ENCODE results near the gene PSME4. TPM values are rescaled to one million over a fixed set of nuclear protein-coding genes. Genes with fewer than 3 reads are reported as not detected.

PSME4 gene
- total RNA-seq, 4 donors from 2014 or later: 28.5 to 44.8 (median 32.4) TPM

GRCh38 chr2:53945538-53945937 is 25.3 kb downstream of the PSME4 start:
- Histone ChIP-seq H3K4me3 (no peak overlapping the region), H3K4me1 (peaks cover 0 to 39% (median 5%) of the 10 kb centered on the region in 4 donors), H3K36me3 (peaks cover 0 to 24% (median 6%) of the 10 kb centered on the region in 4 donors), H3K9me3 (no peaks in the 10 kb centered on the region), H3K27me3 (no peaks in the 10 kb centered on the region), H3K27ac (no peak overlapping the region)
- TF ChIP-seq POLR2A (IDR thresholded peaks at IDR 0.05) (no peak), CTCF (IDR thresholded peaks at IDR 0.05) (no peak), POLR2AphosphoS5 (IDR thresholded peaks at IDR 0.05) (no peak), EP300 (IDR thresholded peaks at IDR 0.05; ENCODE audit: low read depth) (no peak)
- intact Hi-C loops (cut with DNase I; ENCODE audit: low total_unique reads) (no loop called here), in situ Hi-C loops (cut with MboI; ENCODE audit: low pct_ligation_motif_present in 1 of 4, low pct_unique_long_range_greater_than_20kb in 1 of 4, low sequenced_read_pairs in 3 of 4) (no loop called here)
- 83 to 87% methylated on average over 1 of the region's 1 CpG for WGBS, 2 donors (ENCODE audit: low coverage in 1 of 2)
- no peak for DNase-seq

DNA sequence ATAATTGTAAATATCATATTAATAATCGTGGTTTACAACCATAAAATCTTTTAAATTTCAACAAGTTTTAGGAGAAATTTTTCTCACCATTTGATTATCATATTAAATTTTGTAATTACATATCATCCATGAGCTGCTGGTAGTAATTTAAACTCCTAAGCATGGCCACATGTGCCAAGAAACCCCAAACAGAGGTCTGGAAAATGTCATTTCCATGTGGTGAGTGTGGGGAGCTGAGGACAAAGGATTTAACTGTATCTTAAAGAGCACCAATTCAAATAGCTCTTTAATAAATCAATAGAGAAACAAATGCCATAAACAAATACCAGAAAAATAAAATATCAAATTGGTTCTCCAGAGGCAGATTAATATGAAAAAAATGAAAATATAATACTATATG is 26.3 kb downstream of the PSME4 start:
- 93 to 94% methylated on average over 1 of the region's 1 CpG for WGBS, 2 donors (ENCODE audit: low coverage in 1 of 2)
- DNase-seq: no peak
- in situ Hi-C loops (cut with MboI; ENCODE audit: low pct_ligation_motif_present in 1 of 4, low pct_unique_long_range_greater_than_20kb in 1 of 4, low sequenced_read_pairs in 3 of 4) (no loop called here), intact Hi-C loops (cut with DNase I; ENCODE audit: low total_unique reads) (no loop called here)
- H3K4me1 ChIP-seq: peaks cover 0 to 32% (median 5%) of the 10 kb centered on the region in 4 donors
- peaks cover 0 to 24% (median 6%) of the 10 kb centered on the region in 4 donors for H3K36me3 ChIP-seq
- no peak overlapping the region for H3K4me3 ChIP-seq
- no peaks in the 10 kb centered on the region for H3K27me3 ChIP-seq
- H3K27ac ChIP-seq: no peak overlapping the region
- no peaks in the 10 kb centered on the region for H3K9me3 ChIP-seq
- TF ChIP-seq POLR2AphosphoS5 (IDR thresholded peaks at IDR 0.05): no peak

DNA sequence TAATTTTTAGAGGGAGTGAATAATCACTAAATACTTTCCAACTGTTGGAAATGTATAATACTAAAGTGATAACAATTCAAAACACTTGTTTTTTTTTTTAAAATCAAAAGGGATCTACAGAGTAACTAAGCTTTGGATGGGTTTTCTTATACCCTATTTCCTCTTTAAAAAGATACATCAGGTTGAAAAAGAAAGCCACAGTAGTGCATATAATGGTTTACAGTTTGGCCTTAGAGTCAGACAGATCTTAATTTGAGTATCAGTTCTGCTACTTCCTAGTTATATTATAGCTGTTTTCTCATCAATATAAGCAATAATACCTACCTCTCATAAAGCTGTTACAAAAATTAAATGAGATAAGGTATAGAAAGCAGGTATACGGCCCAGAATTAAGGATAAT is 28.5 kb downstream of the PSME4 start:
- in situ Hi-C loops (cut with MboI; ENCODE audit: low pct_ligation_motif_present in 1 of 4, low pct_unique_long_range_greater_than_20kb in 1 of 4, low sequenced_read_pairs in 3 of 4) (no loop called here), intact Hi-C loops (cut with DNase I; ENCODE audit: low total_unique reads) (no loop called here)
- Histone ChIP-seq H3K36me3 (peaks cover 0 to 14% (median 5%) of the 10 kb centered on the region in 4 donors), H3K4me1 (peaks cover 0 to 27% (median 5%) of the 10 kb centered on the region in 4 donors), H3K27me3 (no peaks in the 10 kb centered on the region), H3K4me3 (no peak overlapping the region), H3K9me3 (no peaks in the 10 kb centered on the region), H3K27ac (no peak overlapping the region)
- DNase-seq: no peak
- TF ChIP-seq EP300 (IDR thresholded peaks at IDR 0.05; ENCODE audit: low read depth) (no peak), CTCF (IDR thresholded peaks at IDR 0.05) (no peak), POLR2AphosphoS5 (IDR thresholded peaks at IDR 0.05) (no peak), POLR2A (IDR thresholded peaks at IDR 0.05) (no peak)
- 71 to 75% methylated on average over 1 of the region's 1 CpG for WGBS, 2 donors (ENCODE audit: low coverage in 1 of 2)

DNA sequence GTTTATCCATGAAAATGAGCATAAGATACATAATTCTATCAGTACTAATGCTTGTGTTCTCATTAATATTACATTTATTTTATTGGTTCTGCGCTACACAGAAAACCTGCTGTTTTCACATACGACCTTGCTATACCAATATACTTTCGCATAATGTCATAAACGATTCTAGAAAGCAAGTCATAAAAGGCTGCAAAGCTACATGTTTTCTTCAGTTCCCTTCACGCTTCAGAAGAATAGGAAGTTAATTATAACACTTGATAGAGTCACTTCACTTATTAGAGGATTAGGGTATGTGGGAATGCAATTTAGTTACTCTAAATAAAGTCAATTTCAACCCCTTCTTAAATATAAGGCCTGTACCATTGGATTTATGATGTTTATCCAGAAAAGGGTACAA is 29.0 kb downstream of the PSME4 start:
- TF ChIP-seq EP300 (IDR thresholded peaks at IDR 0.05; ENCODE audit: low read depth) (no peak), POLR2AphosphoS5 (IDR thresholded peaks at IDR 0.05) (no peak), POLR2A (IDR thresholded peaks at IDR 0.05) (no peak)

DNA sequence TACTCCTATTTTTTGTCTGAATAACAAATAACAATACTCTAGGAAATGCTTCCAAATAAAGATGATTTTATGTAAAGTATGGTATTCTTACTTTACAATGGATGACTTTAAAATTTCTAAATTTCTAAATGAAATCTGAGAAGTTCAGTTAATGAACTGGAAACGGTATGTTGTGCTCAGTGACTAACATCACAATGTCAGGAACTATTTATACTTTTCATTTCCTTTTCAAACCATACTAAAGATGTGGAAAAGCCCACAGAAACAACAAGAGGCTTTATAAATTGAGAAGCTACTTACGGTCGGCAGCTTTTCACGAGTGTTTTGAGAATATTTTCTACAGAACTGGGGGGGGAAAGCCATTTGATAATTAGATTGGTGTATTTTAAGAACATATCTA is 31.1 kb downstream of the PSME4 start:
- TF ChIP-seq POLR2AphosphoS5 (IDR thresholded peaks at IDR 0.05): no peak
- TF ChIP-seq CTCF (IDR thresholded peaks at IDR 0.05): no peak
- no peak for TF ChIP-seq POLR2A (IDR thresholded peaks at IDR 0.05)
- no peak for TF ChIP-seq EP300 (IDR thresholded peaks at IDR 0.05; ENCODE audit: low read depth)
- no peak for DNase-seq
- H3K27ac ChIP-seq: no peak overlapping the region
- H3K4me3 ChIP-seq: no peak overlapping the region
- H3K9me3 ChIP-seq: no peaks in the 10 kb centered on the region
- WGBS, 2 donors (ENCODE audit: low coverage in 1 of 2): 76 to 79% methylated on average over 4 of the region's 4 CpGs
- peaks cover 0 to 22% (median 4%) of the 10 kb centered on the region in 4 donors for H3K36me3 ChIP-seq
- intact Hi-C loops (cut with DNase I; ENCODE audit: low total_unique reads) (no loop called here), in situ Hi-C loops (cut with MboI; ENCODE audit: low pct_ligation_motif_present in 1 of 4, low pct_unique_long_range_greater_than_20kb in 1 of 4, low sequenced_read_pairs in 3 of 4) (no loop called here)
- no peaks in the 10 kb centered on the region for H3K27me3 ChIP-seq
- H3K4me1 ChIP-seq: peaks cover 0 to 14% (median 5%) of the 10 kb centered on the region in 4 donors

More for the DNA sequence above, 29.0 kb downstream of the PSME4 start:
- Histone ChIP-seq H3K36me3 (peaks cover 0 to 11% (median 4%) of the 10 kb centered on the region in 4 donors), H3K27ac (no peak overlapping the region), H3K4me1 (peaks cover 0 to 27% (median 5%) of the 10 kb centered on the region in 4 donors), H3K4me3 (no peak overlapping the region), H3K27me3 (no peaks in the 10 kb centered on the region), H3K9me3 (no peaks in the 10 kb centered on the region)
- no peak for DNase-seq
- WGBS, 2 donors (ENCODE audit: low coverage in 1 of 2): 64 to 74% methylated on average over 5 of the region's 5 CpGs
- in situ Hi-C loops (cut with MboI; ENCODE audit: low pct_ligation_motif_present in 1 of 4, low pct_unique_long_range_greater_than_20kb in 1 of 4, low sequenced_read_pairs in 3 of 4): no loop called here
- intact Hi-C loops (cut with DNase I; ENCODE audit: low total_unique reads): no loop called here
